HG02763 (cell line): ENCODE results near the gene NR2E1.

Experiments used
- ATAC-seq: cut with Tn5 transposase; IDR thresholded peaks from one replicate; pipeline ENCODE4 v1.9.1; 2021; ENCODE audit warnings: mild to moderate bottlenecking, moderate library complexity; ENCODE audit not compliant: unreplicated experiment

The NR2E1 gene

DNA sequence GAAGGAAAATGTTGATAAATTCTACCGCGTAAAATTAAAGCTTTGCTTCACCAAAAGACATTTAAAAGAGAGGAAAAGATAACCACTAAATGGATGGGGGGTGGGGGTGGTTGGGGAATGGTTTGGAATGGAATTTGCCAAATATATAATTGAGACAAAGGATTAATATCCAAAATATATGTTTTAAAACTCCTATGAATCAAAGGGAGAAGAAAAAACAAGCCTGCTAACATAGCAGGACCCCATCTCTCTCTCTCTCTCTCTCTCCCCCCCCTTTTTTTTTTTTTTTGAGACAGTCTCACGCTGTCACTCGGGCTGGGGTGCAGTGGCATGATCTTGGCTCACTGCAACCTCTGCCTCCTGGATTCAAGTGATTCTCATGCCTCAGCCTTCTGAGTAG lies 13.4 kb upstream of the NR2E1 start:
- ATAC-seq, result no peak

DNA sequence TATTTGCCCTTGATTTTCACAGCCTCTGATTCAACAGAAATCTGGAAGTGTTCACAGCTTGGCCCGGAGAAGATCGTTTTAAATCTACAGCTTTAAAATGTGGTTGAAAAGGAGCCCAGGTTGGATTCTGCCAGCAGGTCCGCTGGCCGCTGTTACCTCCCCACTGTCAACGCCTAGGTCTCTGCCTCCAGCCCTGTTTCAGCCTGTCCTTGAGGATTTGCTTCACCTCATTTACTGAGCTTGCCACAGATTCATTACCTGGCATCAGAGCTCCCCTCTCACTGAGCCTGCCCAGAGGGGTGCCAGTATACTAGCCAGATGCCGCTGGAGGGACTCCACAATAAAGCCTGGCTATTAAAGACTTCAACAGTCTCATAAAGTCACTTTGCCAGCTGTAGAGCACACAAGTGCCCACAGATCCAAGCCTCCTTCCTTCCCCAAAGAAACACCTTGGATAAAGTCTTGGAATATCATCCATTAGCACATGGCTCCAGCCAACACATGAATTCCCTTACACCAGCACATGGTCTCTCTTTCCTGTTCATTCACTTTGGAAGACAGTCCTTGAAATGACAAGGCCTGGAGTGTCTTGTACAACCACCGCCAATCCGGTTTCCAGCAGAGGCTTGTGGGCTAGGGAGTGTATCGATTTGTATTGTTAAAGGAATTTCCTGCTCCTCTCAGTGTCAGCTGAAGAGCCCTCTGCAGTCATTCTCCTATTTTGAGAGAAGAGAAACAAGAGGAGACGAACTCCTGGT lies 9.5 kb upstream of the NR2E1 start:
- ATAC-seq, result no peak

DNA sequence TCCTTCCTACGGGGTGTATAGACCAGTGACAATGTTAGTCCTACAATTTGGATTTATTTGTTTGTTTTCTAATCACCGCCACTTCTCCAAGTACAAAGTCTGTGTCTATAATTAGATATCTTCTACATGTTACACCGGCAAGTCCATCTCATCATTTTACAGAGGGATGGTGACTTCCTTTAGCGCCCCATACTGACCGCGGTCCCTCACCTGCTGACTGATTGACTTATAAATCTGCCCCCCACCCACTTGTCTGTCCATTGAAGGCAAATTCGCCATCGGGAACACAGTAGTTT lies 8.9 kb upstream of the NR2E1 start:
- ATAC-seq, result no peak

DNA sequence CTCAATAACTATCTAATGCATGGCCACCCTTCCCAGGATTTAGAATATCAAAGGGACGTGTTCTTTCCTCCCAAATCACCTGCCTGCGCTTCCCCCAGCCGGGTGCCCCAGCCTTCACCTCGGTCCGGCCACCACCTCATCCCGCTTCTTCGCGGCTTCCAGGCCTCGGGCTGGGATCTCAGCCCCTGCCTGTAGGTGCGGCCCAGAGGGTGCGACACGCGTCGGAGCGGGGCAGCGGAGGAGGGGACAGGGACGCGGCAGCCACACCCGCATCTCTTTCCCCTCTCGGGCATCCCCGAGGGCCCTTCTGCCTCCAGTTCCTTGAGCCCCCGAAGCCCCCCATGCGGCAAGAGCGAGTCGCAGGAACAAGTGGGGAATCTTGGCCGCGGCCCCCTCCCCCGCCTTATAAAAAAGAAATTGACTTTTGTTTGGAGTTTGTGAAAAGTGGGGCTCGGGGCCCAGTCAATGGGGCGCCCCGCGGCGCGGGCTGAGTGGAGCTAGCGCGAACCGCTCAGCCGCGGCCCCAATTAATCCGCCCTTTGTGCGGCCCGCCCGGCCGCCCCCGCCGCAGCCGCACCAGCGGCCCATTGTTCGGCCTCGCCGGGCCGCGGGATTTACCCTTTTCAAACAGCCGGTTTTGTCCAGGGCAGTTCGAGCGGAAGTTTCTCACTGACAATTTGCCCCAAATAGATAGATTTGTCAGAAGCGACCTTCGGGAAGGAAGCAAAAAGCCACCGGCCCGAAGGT lies 8.4 kb upstream of the NR2E1 start:
- ATAC-seq, result no peak

DNA sequence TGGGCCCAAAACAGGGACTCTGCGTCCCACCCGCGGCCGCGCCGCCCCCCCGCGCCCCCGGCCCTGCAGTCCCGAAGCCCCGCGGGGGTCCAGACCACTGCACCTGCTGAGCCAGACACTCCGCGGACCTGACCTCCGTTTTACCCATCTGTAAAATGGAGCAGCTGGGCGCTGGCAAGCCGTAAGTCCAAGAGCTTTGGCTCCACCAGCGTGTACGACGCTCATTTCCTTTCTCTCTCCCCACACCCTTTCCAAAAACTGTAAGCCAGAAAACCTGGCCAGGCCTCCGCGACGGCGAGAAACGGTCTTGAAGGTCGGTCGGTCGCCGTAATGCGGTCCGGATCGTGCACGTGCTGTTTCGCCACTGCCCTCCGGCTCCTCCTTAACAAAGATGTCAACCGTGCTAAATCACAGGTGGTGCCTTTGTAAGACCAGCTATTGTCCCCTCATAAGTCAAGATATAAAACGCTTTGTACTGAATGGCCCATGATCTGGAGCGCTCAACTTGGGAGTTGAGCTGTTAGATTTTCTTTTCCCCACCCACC lies 7.8 kb upstream of the NR2E1 start:
- ATAC-seq, result no peak

DNA sequence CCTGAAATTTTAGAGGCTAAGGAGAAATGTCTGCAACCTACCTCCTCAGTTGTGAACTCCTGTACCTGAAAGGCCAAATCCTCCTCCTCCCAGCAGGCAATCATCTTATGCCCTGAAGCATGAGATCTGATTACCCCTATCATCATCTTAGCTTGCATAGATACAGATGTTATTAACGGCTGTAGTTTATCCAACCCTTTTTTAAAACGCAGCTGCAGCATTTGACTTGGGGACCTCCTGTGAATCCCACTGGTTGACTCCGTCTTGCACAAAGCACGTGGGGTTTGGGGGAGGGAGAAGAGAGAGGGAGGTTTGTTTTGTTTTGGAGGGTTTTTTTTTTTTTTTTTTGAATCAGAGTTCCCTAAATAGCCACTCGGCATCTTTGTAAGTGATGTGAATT lies 5.8 kb upstream of the NR2E1 start:
- ATAC-seq, result no peak

DNA sequence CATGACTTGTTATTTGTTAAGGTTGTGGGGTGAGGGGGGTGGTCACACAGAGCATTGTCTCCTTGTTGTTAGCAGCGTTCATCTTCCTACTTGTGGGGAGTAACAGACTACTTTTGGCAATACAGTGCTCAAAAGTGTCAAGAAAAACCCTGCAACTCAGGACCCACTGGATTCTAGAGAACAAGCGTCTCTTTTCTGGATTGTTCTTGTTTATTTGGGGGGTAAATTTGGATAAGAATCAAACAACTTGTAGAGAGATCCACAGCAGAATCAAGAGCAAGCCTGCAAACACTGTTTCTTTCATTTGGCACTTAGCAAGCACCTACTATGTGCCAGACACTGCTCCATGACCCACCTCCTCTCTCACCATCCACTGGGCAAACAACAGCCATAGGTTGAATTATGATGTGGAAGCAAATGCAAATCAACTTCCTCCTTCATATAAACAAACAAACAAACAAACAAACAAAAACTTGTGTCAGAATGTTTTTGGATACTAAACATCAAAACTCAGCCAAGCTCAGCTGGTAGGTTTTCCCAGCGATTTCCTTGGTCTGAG lies 4.0 kb upstream of the NR2E1 start:
- no peak for ATAC-seq

DNA sequence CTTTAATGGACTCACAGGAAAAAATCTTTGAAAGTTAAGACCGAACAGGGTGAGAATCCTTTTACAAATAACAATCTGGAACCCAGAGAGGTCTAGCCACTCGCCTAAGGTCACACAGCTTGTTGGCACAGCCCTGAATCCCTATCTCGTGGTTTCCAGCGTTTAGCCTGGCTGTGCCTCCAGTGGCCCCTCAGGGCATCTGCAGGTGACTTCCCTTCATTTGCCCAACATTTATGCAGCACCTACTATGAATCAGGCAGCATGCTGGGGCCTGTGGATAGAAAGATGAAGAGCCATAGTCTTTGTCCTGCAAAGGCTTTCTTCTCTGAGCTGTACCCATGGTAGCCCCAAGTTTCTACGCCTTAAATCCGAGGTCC lies 2.6 kb upstream of the NR2E1 start:
- no peak for ATAC-seq

DNA sequence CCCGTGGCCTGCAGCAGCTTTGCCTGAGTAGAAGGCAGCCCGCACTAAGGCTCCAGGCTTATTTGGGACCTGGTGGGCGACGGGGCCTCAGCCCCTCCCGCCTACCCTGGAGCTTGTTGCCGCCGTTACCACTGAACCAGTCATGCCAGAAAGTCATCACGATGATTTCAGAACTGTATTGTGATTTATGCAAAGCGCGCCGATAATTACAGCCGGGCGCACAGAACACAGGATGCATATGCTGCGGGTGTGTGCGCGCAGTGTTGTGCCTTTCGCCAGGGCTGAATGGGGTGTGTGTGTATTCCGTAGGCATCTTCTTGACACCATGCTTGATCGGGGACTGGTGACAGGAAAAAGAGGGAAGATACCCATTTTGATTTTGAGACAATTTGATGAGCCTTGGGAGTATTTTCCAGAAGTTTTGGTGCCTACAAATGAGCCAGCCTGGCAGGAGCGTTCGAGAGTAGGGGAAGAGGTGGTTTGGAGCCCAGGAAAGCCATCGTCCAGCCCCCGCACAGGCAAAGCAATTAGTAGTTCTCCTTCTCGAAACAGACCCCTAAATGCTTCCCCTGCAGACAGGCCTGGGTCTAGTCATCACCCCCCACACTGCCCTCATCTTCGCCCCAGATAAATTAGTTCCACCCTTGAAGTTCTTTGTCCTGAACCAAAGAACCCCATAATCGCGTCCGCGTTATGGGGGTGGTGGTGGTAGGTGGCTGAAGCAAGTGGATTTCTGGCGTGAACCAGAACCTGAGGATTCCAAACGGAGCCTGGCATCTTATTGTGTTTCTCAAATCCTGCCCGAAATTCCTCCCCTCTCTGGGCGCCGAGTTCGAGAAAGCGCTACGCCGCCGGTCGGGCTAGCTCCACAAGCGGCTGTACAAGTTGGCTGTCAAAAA lies 1.9 kb upstream of the NR2E1 start:
- no peak for ATAC-seq

DNA sequence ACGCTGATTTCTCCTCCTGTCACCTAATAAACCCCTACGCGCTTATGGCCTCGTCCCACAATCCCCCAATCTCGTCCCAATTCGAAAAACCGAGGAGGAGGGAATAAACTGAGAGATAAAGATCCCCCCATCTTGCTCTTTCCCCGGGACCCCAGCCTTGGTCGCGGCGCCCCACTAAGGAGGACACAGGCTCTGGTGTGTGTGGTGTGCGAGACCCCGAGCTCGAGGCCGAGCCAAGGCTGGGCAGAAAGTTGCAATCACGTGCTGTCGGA lies 1.3 kb upstream of the NR2E1 start:
- ATAC-seq, result no peak

DNA sequence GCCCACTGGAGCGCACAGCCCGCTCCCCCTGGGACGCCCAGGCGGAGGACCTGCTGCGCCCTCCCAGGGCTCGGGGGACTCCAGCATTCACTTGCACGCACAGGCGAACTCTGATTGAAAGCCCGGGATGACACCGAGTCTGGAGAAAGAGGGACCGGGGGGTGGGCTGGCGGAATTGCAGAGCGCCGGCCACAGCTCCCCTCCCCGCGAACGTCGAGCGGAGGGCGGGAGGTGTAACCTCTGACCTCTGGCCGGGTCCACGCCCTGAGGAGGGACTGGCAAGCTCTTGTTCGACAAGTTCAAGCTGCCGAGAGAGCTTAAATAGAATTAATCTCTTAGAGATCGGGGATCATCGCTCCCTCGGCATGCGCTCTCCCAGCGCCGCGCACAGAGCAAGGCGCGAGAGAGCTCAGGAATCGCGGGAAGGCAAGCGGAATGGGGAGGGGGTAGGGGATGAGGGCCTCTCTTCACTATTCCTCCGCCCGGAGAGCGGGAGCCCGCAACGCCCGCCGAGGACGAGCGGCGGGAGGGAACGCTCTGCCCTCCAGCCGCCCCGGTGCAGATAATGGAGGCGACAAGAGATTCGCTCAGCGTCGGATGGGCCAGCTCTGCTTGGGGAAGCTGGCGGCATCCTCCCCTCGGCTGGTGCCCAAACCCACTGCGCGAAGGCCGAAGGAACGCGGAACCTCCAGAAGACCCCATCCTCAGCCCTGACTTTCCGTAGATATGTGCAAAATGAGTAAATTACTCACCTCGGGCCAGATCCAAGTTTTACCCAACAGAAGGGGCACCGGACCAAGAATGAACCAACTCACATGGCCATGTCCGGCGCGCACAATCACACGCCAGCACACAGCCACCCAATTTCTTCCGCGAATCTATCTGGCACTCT lies 761 bp upstream of the NR2E1 start:
- ATAC-seq, result no peak

DNA sequence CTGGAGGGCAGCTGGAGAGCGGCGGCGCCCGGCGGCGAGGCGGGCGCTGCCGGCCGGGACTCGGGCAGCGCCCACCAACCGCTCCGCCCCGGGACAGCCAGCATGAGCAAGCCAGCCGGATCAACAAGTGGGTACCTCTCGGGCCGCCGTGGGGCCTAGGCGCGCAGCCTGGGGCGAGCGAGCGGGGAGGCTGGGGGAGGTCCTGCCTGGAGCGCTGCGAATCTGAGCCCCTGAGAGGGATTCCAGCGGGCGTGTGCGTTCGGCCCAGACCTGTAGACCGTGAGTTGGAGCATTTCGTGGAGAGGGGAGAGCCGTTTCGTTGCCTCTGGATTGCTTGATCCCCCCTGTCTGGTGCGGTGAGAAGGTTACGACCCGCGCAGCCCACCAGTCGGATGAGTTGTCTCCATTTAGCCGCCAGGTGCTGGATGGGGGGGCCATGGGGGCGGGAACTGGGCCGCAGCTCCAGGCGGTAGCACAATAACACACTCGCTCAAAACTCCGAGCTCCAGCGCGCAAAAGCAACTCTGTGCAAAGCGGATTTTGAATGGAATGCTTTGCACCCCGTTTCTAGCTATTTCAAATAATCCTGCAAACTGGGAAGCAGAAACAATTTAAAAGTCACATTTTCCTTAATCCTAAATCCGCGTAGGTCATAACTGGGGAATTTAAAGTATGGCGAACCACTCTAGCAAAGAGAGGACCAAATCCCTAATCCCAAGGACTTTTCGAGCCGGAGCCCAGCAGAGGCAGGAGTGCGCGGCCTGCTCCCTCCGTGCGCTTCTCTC lies 1.0 kb downstream of the NR2E1 start:
- ATAC-seq, result no peak

DNA sequence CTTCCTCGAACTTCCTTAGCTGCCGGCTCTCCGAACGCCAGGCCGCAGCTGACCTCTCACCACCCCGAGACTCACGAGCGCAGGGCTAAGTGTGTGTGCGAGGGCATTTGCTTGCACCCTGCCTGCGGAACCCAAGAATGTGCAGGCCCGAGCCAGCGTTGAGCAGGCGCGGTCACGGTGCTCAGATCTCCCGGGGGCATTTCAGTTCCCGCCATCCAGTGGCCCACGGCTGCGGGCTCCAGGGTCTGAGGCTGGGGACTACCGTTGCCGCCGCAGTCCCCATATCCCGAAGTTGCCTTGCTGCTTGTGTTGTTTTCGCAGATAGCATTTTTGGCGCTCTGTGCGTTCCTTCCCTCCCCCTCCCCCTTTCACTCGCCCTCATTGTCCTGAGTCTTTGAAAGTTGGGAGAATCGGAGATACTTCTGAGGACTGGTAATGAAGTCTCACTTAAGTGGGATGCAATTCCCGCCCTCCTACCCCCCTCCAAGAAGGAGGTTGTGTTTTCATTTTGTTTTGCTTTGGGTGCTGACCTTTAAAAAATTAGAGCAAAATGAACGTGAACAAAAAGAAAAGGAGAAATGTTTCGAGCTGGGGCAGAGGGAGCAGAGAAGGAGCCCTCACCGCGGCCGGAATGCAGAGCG lies 1.7 kb downstream of the NR2E1 start:
- ATAC-seq, result no peak

DNA sequence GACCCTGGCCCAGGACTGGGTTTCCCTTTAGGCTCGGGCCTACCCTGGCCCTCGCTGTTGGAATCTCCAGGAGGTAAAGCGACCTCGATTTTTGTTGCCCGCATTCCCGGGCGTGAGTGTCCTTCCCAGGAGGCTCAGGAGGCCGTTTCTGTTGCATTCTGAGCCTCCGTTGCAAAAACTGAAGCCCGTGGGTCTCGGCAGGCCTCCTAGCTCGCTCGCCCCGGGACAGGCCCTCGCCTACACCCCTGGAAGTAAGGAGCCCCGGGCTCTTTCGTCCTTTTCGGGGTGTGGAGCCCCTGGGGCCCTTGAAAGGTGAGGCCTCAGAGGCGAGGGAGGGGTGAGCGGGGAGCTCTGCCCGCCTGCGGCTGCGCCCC lies 2.3 kb downstream of the NR2E1 start:
- no peak for ATAC-seq

DNA sequence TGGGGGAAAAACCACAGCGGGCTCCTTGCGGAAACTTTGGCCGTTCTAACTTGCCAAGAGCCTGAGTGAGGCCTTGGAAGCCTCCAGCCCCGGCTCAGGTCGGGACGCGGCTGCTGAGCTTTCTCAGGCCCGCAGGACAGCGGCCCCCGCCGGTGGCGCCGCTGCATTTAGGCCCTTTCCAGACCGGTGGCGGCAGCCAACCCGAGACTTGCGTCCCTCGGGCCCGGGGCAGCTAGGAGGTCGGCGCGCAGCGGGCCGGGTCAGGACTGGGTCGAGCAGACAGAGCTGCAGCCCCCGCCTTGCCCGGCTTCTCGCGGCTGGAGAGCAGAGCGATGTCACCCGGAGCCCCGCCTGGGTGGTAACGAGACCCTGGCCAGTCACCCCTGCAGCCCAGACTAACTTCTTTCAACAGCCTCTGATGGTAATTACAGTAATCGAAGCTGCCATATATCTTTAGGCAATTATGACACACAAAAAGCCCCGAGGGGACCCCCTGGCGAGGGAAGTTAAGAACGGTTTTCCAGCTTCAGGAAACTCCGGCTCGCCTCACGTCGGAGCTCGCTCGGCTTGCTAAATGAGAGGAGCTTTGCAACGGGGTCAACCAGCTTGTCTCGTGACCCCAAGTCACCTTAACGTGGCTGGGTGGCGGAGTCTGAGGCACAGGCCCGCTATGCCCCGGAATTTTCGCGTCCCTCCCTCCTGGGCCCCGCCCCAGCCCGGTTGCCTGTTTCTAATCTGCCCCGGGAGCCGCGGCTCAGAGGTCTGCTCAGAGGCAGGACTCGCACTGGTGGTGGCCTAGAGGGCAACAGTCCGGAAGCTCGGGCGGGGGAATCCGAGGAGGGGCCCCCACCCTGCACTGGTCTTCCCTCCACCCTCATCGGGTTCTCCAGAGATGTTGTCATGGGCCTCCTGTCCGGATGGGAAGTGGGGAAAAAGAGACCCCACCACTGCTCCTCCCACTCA lies 3.0 kb downstream of the NR2E1 start:
- ATAC-seq, result no peak

DNA sequence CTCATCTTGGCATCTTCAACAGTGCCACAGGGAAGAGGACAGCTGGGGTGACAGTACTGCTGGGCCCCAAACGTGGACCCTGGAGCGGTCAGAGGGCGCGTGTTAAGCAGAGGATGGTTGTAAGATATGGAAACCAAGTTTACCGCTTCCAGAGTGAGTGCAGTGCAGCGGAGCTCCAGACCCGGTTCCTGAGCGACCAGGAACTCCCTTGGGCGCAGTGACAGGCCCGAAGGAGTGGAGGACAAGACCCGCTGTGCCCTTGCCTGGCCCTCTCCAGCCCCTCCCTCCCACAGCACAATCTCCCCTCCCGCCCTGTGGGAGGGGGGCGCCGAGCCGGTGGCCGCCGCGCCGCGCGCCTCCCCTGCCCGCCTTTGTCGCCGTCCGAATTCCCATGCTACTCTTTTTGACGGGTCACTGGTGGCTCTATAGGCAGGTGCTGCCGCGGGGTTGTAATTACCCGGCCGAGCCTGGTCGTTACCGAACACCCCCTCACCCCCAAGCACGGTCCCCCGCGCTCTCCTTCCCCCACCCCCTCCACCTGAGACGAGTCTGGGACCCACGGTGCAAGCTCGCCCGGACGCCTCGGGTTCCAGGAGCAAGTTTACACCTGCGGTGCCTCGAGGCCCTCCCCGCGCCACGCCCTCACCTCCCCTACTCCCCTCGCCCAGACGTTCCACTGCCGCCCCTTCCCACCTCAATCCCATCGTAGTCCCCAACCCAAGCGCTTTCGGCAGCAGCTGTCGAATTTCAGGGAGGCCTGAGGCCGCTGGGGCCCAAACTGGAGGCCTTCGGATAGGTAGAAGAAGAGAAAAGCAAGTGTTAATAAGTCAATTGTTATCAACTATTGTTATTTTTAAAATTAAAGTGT lies 3.9 kb downstream of the NR2E1 start:
- ATAC-seq, result no peak
